ENCODE results near the gene LARP4B. TPM values are rescaled to one million over a fixed set of nuclear protein-coding genes. Genes with fewer than 3 reads are reported as not detected.

The LARP4B gene
- polyA plus RNA-seq, 1 donor (not counting 4 experiments of a cell fraction or from before 2014, with no cell fraction given): 39.4 TPM

GRCh38 chr10:932589-932988, 1.1 kb upstream of the LARP4B start:
- Histone ChIP-seq H3K4me3 (ENCODE audit: control insufficient read depth in 2 of 3, extremely low read depth in 1 of 3, insufficient read depth in 2 of 3, low read depth in 1 of 3, low read length in 3 of 3) (peak overlapping the region in 1 of 3 experiments; percentile 68), H2AFZ (ENCODE audit: control insufficient read depth, low read length) (no peak overlapping the region), H3K9ac (ENCODE audit: control insufficient read depth, extremely low read depth, insufficient read depth, low read length) (no peak overlapping the region), H3K79me2 (ENCODE audit: control insufficient read depth, insufficient read depth, low read length) (peaks cover 34% of the 10 kb centered on the region), H3K4me1 (ENCODE audit: control insufficient read depth, extremely low read depth, insufficient read depth, low read length) (peaks cover 11% of the 10 kb centered on the region), H3K27ac (ENCODE audit: control insufficient read depth, insufficient read depth, low read length) (no peak overlapping the region), H3K36me3 (ENCODE audit: control insufficient read depth in 2 of 2, extremely low read depth in 1 of 2, insufficient read depth in 2 of 2, low read length in 2 of 2) (peaks cover 1 to 2% of the 10 kb centered on the region in 2 experiments), H4K20me1 (ENCODE audit: control insufficient read depth, extremely low read depth, insufficient read depth, low read length) (peaks cover 29% of the 10 kb centered on the region), H3K9me3 (ENCODE audit: control insufficient read depth, low read depth, low read length) (no peaks in the 10 kb centered on the region), H3K4me2 (ENCODE audit: control insufficient read depth, extremely low read depth, insufficient read depth, low read depth, low read length) (no peak overlapping the region), H3K9me1 (ENCODE audit: control insufficient read depth, extremely low read depth, insufficient read depth, low read length) (peaks cover 3% of the 10 kb centered on the region), H3K27me3 (ENCODE audit: control insufficient read depth, extremely low read depth, insufficient read depth, low read length) (no peaks in the 10 kb centered on the region)
- dilution Hi-C loops (cut with MboI; ENCODE audit: extremely low pct_ligation_motif_present, low sequenced_read_pairs): no loop called here
- DNase-seq (ENCODE audit: low read depth, low spot score): no peak
- TF ChIP-seq CTCF (optimal IDR thresholded peaks at IDR 0.05 in 1 of 3, IDR thresholded peaks at IDR 0.05 in 1 of 3, conservative IDR thresholded peaks at IDR 0.05 in 1 of 3; ENCODE audit: extremely low read depth in 1 of 3, insufficient read depth in 2 of 3, low read length in 3 of 3) (no peak), EZH2 (IDR thresholded peaks at IDR 0.05; ENCODE audit: low read length) (no peak)
- FAIRE-seq: no peak

- H4K20me1 ChIP-seq (ENCODE audit: control insufficient read depth, extremely low read depth, insufficient read depth, low read length): peaks cover 41% of the 10 kb centered on the region
- TF ChIP-seq CTCF (optimal IDR thresholded peaks at IDR 0.05 in 1 of 3, IDR thresholded peaks at IDR 0.05 in 1 of 3, conservative IDR thresholded peaks at IDR 0.05 in 1 of 3; ENCODE audit: extremely low read depth in 1 of 3, insufficient read depth in 2 of 3, low read length in 3 of 3) (no peak), EZH2 (IDR thresholded peaks at IDR 0.05; ENCODE audit: low read length) (no peak)
- no peaks in the 10 kb centered on the region for H3K27me3 ChIP-seq (ENCODE audit: control insufficient read depth, extremely low read depth, insufficient read depth, low read length)
- H3K79me2 ChIP-seq (ENCODE audit: control insufficient read depth, insufficient read depth, low read length): peaks cover 52% of the 10 kb centered on the region
- dilution Hi-C loops (cut with MboI; ENCODE audit: extremely low pct_ligation_motif_present, low sequenced_read_pairs): no loop called here
- peak overlapping the region; percentile 81 for H3K9ac ChIP-seq (ENCODE audit: control insufficient read depth, extremely low read depth, insufficient read depth, low read length)
- no peaks in the 10 kb centered on the region for H3K9me3 ChIP-seq (ENCODE audit: control insufficient read depth, low read depth, low read length)
- peak overlapping the region; percentile 58 for H3K27ac ChIP-seq (ENCODE audit: control insufficient read depth, insufficient read depth, low read length)
- no peak overlapping the region for H2AFZ ChIP-seq (ENCODE audit: control insufficient read depth, low read length)
- no peak for FAIRE-seq
- H3K36me3 ChIP-seq (ENCODE audit: control insufficient read depth in 2 of 2, extremely low read depth in 1 of 2, insufficient read depth in 2 of 2, low read length in 2 of 2): peaks cover 2 to 8% of the 10 kb centered on the region in 2 experiments
- no peak for DNase-seq (ENCODE audit: low read depth, low spot score)
- H3K4me1 ChIP-seq (ENCODE audit: control insufficient read depth, extremely low read depth, insufficient read depth, low read length): peaks cover 13% of the 10 kb centered on the region
- peaks cover 5% of the 10 kb centered on the region for H3K9me1 ChIP-seq (ENCODE audit: control insufficient read depth, extremely low read depth, insufficient read depth, low read length)
- H3K4me2 ChIP-seq (ENCODE audit: control insufficient read depth, extremely low read depth, insufficient read depth, low read depth, low read length): peak overlapping the region; percentile 98
- H3K4me3 ChIP-seq (ENCODE audit: control insufficient read depth in 2 of 3, extremely low read depth in 1 of 3, insufficient read depth in 2 of 3, low read depth in 1 of 3, low read length in 3 of 3): peak overlapping the region; percentile 77 to 84 (median 84)
These were observed 730 bp downstream of the LARP4B start for GRCh38 chr10:930625-931325.
